ENCODE measurements around the gene KIRREL2. TPM values are rescaled to one million over a fixed set of nuclear protein-coding genes. Genes with fewer than 3 reads are reported as not detected.

KIRREL2 gene
- total RNA-seq, 1 donor from 2014 or later = 0.12 TPM

- no peaks in the 10 kb centered on the region for H3K9me3 ChIP-seq
- TF ChIP-seq CTCF (IDR thresholded peaks at IDR 0.05) = no peak
- H3K4me1 ChIP-seq = peaks cover 14% of the 10 kb centered on the region
- ATAC-seq = peak; percentile 52 to 63
- peaks cover 69% of the 10 kb centered on the region for H3K27me3 ChIP-seq (ENCODE audit: low read depth)
- H3K36me3 ChIP-seq = no peaks in the 10 kb centered on the region
- no peak for DNase-seq
- no peak overlapping the region for H3K27ac ChIP-seq
- intact Hi-C loops (cut with DNase I) = no loop called here
- H3K4me3 ChIP-seq = peak overlapping the region; percentile 37
Measured at GRCh38 chr19:35845215-35846037, 11.3 kb upstream of the KIRREL2 start.

- TF ChIP-seq CTCF (IDR thresholded peaks at IDR 0.05) = no peak
- no peak overlapping the region for H3K27ac ChIP-seq
- intact Hi-C loops (cut with DNase I) = no loop called here
- H3K27me3 ChIP-seq (ENCODE audit: low read depth) = peaks cover 77% of the 10 kb centered on the region
- no peak for DNase-seq
- peaks cover 14% of the 10 kb centered on the region for H3K4me1 ChIP-seq
- peak; percentile 3 to 33 for ATAC-seq
- H3K4me3 ChIP-seq = peak overlapping the region; percentile 37
- H3K9me3 ChIP-seq = no peaks in the 10 kb centered on the region
- no peaks in the 10 kb centered on the region for H3K36me3 ChIP-seq
Measured at GRCh38 chr19:35846038-35846668, 10.6 kb upstream of the KIRREL2 start.

- peaks cover 14% of the 10 kb centered on the region for H3K4me1 ChIP-seq
- no peaks in the 10 kb centered on the region for H3K9me3 ChIP-seq
- H3K36me3 ChIP-seq = no peaks in the 10 kb centered on the region
- ATAC-seq = no peak
- no peak for TF ChIP-seq CTCF (IDR thresholded peaks at IDR 0.05)
- peaks cover 86% of the 10 kb centered on the region for H3K27me3 ChIP-seq (ENCODE audit: low read depth)
- H3K27ac ChIP-seq = no peak overlapping the region
- no peak overlapping the region for H3K4me3 ChIP-seq
- DNase-seq = no peak
- intact Hi-C loops (cut with DNase I) = no loop called here
Measured at GRCh38 chr19:35847911-35848310, 8.8 kb upstream of the KIRREL2 start.

- H3K9me3 ChIP-seq = no peaks in the 10 kb centered on the region
- DNase-seq = no peak
- TF ChIP-seq CTCF (IDR thresholded peaks at IDR 0.05) = no peak
- H3K4me3 ChIP-seq = no peak overlapping the region
- ATAC-seq = no peak
- H3K36me3 ChIP-seq = no peaks in the 10 kb centered on the region
- H3K27ac ChIP-seq = no peak overlapping the region
- H3K4me1 ChIP-seq = peaks cover 14% of the 10 kb centered on the region
- intact Hi-C loops (cut with DNase I) = no loop called here
- H3K27me3 ChIP-seq (ENCODE audit: low read depth) = peaks cover 86% of the 10 kb centered on the region
Measured at GRCh38 chr19:35848486-35848885, 8.2 kb upstream of the KIRREL2 start.

- TF ChIP-seq CTCF (IDR thresholded peaks at IDR 0.05) = no peak
- no peaks in the 10 kb centered on the region for H3K36me3 ChIP-seq
- no peak overlapping the region for H3K27ac ChIP-seq
- intact Hi-C loops (cut with DNase I) = no loop called here
- DNase-seq = no peak
- no peaks in the 10 kb centered on the region for H3K9me3 ChIP-seq
- peaks cover 14% of the 10 kb centered on the region for H3K4me1 ChIP-seq
- no peak for ATAC-seq
- peaks cover 86% of the 10 kb centered on the region for H3K27me3 ChIP-seq (ENCODE audit: low read depth)
- no peak overlapping the region for H3K4me3 ChIP-seq
Measured at GRCh38 chr19:35848919-35849505, 7.7 kb upstream of the KIRREL2 start.

Measured in lower lobe of right lung (tissue), 2 donors.